B cell (primary cell): ENCODE data around the gene ABCG2. TPM values are rescaled to one million over a fixed set of nuclear protein-coding genes. Genes with fewer than 3 reads are reported as not detected.

Experiments used
- ATAC-seq: fragments of 200-7000 bp; cut with Tn5 transposase; one replicate; pipeline ENCODE4 v1.10.0; 2021; ENCODE audit warnings: low read depth, mild to moderate bottlenecking, moderate number of reproducible peaks, moderate library complexity
- CTCF ChIA-PET: fragments of 350-600 bp; sonication (Branson Sonifier 250); formaldehyde crosslinking; loops from one replicate; lab custom pipeline; 2021; ENCODE audit warnings: antibody characterized with exemption, inconsistent platforms; lab: Charles Lee
- POLR2A ChIA-PET: fragments of 350-600 bp; sonication (Branson Sonifier 250); formaldehyde crosslinking; loops from one replicate; lab custom pipeline; 2021; ENCODE audit warnings: antibody characterized with exemption; lab: Charles Lee
- DNase-seq: peaks from one replicate; pipeline ENCODE4 v3.0.0; 2013
- H2AFZ ChIP-seq: 2 replicates; pipeline ENCODE4 v1.6.1; 2012; ENCODE audit warnings: mild to moderate bottlenecking, low read depth, low read length; ENCODE audit not compliant: insufficient read depth, poor library complexity, severe bottlenecking
- H3K27ac ChIP-seq, 2 donors: 1 replicate in 1 of 2; 2 replicates in 1 of 2; pipeline ENCODE4 v1.5.1; 2012 to 2013; ENCODE audit warnings: low read length in 2 of 2, mild to moderate bottlenecking in 2 of 2, moderate library complexity in 1 of 2
- H3K27me3 ChIP-seq, 4 experiments: fragments of 200-600 bp in 1 of 4; sonication (generic) in 1 of 4; replicated peaks in 1 of 4; 1 replicate in 2 of 4; 2 replicates in 2 of 4; pipeline versions ENCODE4 v1.6.1 to v1.7.0; 2013 to 2016; ENCODE audit warnings: low read length in 3 of 4, mild to moderate bottlenecking in 2 of 4, mixed read lengths in 1 of 4, moderate library complexity in 1 of 4; ENCODE audit not compliant: insufficient read depth in 4 of 4, control insufficient read depth in 3 of 4; ENCODE audit errors: control extremely low read depth in 1 of 4
- H3K36me3 ChIP-seq, 2 experiments: replicated peaks in 1 of 2; 1 replicate in 1 of 2; 2 replicates in 1 of 2; pipeline versions ENCODE4 v1.6.1 to v1.7.1; 2013; ENCODE audit warnings: low read length in 1 of 2; ENCODE audit not compliant: insufficient read depth in 2 of 2, control insufficient read depth in 1 of 2; ENCODE audit errors: control extremely low read depth in 1 of 2, extremely low read depth in 1 of 2
- H3K4me1 ChIP-seq, 2 donors: fragments of 200-600 bp in 1 of 2; sonication (generic) in 1 of 2; 1 replicate in 1 of 2; 2 replicates in 1 of 2; pipeline versions ENCODE4 v1.5.1 to v1.6.1; 2013 to 2017; ENCODE audit warnings: low read length in 2 of 2; ENCODE audit not compliant: control insufficient read depth in 2 of 2, insufficient read depth in 2 of 2
- H3K4me2 ChIP-seq: replicated peaks from 2 replicates; pipeline ENCODE3; 2012; ENCODE audit warnings: mild to moderate bottlenecking, low read depth, low read length; ENCODE audit not compliant: poor library complexity, severe bottlenecking
- H3K4me3 ChIP-seq, 5 experiments: fragments of 200-600 bp in 1 of 5; sonication (generic) in 1 of 5; 1 replicate in 3 of 5; 2 replicates in 2 of 5; pipeline versions ENCODE4 v1.5.1 to v1.7.0; 2011 to 2016; ENCODE audit warnings: low read length in 4 of 5, mild to moderate bottlenecking in 4 of 5, low read depth in 2 of 5, control low read depth in 1 of 5, moderate library complexity in 1 of 5; ENCODE audit not compliant: insufficient read depth in 1 of 5; ENCODE audit errors: control extremely low read depth in 1 of 5, extremely low read depth in 1 of 5
- H3K79me2 ChIP-seq: fragments of 200-600 bp; sonication (generic); one replicate; pipeline ENCODE4 v1.6.0; 2016; ENCODE audit warnings: low read length; ENCODE audit not compliant: control insufficient read depth, insufficient read depth
- H3K9ac ChIP-seq: fragments of 200-600 bp; sonication (generic); 2 replicates; pipeline ENCODE4 v1.6.1; 2017; ENCODE audit warnings: mild to moderate bottlenecking, low read length, moderate library complexity
- H3K9me3 ChIP-seq, 3 donors: one replicate each; pipeline versions ENCODE4 v1.6.1 to v1.7.1; 2013; ENCODE audit warnings: low read length in 2 of 3; ENCODE audit not compliant: control insufficient read depth in 2 of 3, insufficient read depth in 1 of 3; ENCODE audit errors: control extremely low read depth in 1 of 3
- H4K20me1 ChIP-seq: 2 replicates; pipeline ENCODE4 v1.6.0; 2012; ENCODE audit warnings: mild to moderate bottlenecking, low read length; ENCODE audit not compliant: insufficient read depth, control insufficient read depth, poor library complexity, severe bottlenecking
- H3K27ac Mint-ChIP-seq: one replicate; pipeline ENCODE4 v1.8.0; 2021; ENCODE audit warnings: mixed read lengths
- H3K27me3 Mint-ChIP-seq: one replicate; pipeline ENCODE4 v1.8.0; 2021; ENCODE audit warnings: mixed read lengths
- H3K4me1 Mint-ChIP-seq: one replicate; pipeline ENCODE4 v1.8.0; 2021; ENCODE audit warnings: mixed read lengths
- H3K4me3 Mint-ChIP-seq: one replicate; pipeline ENCODE4 v1.8.0; 2021; ENCODE audit warnings: mixed read lengths
- H3K9me3 Mint-ChIP-seq: one replicate; pipeline ENCODE4 v1.8.0; 2022; ENCODE audit warnings: mixed read lengths; ENCODE audit not compliant: insufficient read depth
- CTCF ChIP-seq: fragments of 200-600 bp; IDR thresholded peaks from one replicate; pipeline ENCODE4 v1.8.0; 2022; ENCODE audit warnings: antibody characterized with exemption, mild to moderate bottlenecking
- EZH2 ChIP-seq: IDR thresholded peaks from 2 replicates; pipeline ENCODE4 v1.6.1; 2012; ENCODE audit warnings: borderline replicate concordance, low read depth, mild to moderate bottlenecking, moderate library complexity, low read length; ENCODE audit not compliant: insufficient read depth, poor library complexity, severe bottlenecking
- WGBS: methylation state at CpG from one replicate; pipeline ENCODE4 v1.1.5; 2013; ENCODE audit warnings: missing lambda C conversion rate; ENCODE audit not compliant: insufficient coverage; 5-methylcytosine and 5-hydroxymethylcytosine counted together
- intact Hi-C: fragments of 100-400 bp; cut with micrococcal nuclease; formaldehyde crosslinking; loops from one replicate; pipeline ENCODE4 v1.10.0; 2022
- polyA plus RNA-seq: library from polyadenylated mRNA; depleted of rRNA; stranded (reverse); fragments of >200 nt; gene quantifications from 2 replicates; pipeline ENCODE4 v1.2.3, GENCODE V29; 2012
- total RNA-seq, 2 donors: library from RNA; stranded (reverse); fragments of 120-200 nt in 1 of 2; gene quantifications; 1 replicate in 1 of 2; 2 replicates in 1 of 2; pipeline versions ENCODE4 v1.2.3 to v1.2.4, GENCODE V29; 2013 to 2022

Gene ABCG2
- total and polyA plus RNA-seq, 2 donors (not counting 1 experiment from before 2014, with no cell fraction given), result 0.01 TPM; not detected in 1

DNA sequence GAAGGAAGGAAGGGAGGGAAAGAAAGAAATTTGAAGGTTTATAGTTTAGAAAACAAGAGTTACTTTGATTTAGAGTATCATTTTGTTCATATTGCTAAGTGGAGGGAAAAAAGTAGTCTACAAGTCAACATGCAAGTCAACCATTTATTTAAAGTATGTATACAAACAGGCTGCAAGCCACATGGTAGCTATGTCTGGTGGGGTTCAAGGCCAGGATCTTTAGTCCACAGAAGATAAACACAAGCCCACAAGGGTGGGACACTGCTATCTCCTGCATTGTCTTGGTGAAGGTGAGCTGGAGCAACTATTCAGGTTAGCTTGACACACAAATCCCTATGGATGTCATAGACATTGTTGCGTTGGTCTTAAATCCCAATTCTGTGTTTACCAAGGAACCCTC, 71.4 kb downstream of the ABCG2 start:
- Histone ChIP-seq H3K9me3 (no peaks in the 10 kb centered on the region), H3K36me3 (no peaks in the 10 kb centered on the region), H3K27me3 (no peaks in the 10 kb centered on the region), H3K79me2 (no peaks in the 10 kb centered on the region), H3K4me1 (no peaks in the 10 kb centered on the region), H2AFZ (no peak overlapping the region), H3K27ac (no peak overlapping the region), H3K4me3 (no peak overlapping the region), H3K9ac (no peak overlapping the region), H3K4me2 (no peak overlapping the region), H4K20me1 (no peaks in the 10 kb centered on the region)
- Mint-ChIP-seq H3K9me3 (no peaks in the 10 kb centered on the region), H3K27me3 (peaks cover 6% of the 10 kb centered on the region), H3K4me1 (no peaks in the 10 kb centered on the region), H3K27ac (no peak overlapping the region), H3K4me3 (no peak overlapping the region)
- CTCF ChIA-PET, result no interaction called here
- DNase-seq (no peak), ATAC-seq (no peak)
- 100% methylated on average over 1 of the region's 1 CpG for WGBS
- TF ChIP-seq CTCF, result no peak
- intact Hi-C loops, result no loop called here
- POLR2A ChIA-PET, result no interaction called here

- Histone ChIP-seq H3K27me3 (no peaks in the 10 kb centered on the region), H3K4me1 (no peaks in the 10 kb centered on the region), H3K27ac (no peak overlapping the region), H3K36me3 (peaks cover 0 to 2% of the 10 kb centered on the region in 2 experiments), H3K9me3 (no peaks in the 10 kb centered on the region), H3K79me2 (no peaks in the 10 kb centered on the region), H3K4me3 (no peak overlapping the region), H4K20me1 (no peaks in the 10 kb centered on the region), H3K9ac (no peak overlapping the region), H2AFZ (no peak overlapping the region), H3K4me2 (no peak overlapping the region)
- Mint-ChIP-seq H3K27me3 (no peaks in the 10 kb centered on the region), H3K27ac (no peak overlapping the region), H3K4me1 (no peaks in the 10 kb centered on the region), H3K4me3 (no peak overlapping the region), H3K9me3 (no peaks in the 10 kb centered on the region)
- no peak for ATAC-seq
- ChIA-PET CTCF (no interaction called here), POLR2A (no interaction called here)
- TF ChIP-seq EZH2 (no peak), CTCF (no peak)
- WGBS, result no CpG with 5 or more reads among the region's 1 CpG
- intact Hi-C loops, result no loop called here
- no peak for DNase-seq
Observed at GRCh38 chr4:88080626-88081025, 77.8 kb downstream of the ABCG2 start.
